DMS 273 treated with DMSO at 0.1 percent for 48 hours (cell line): ENCODE data around the gene APOL3.
"Not testable (repeated sequence)": the region's sequence is repeated elsewhere in the genome, so short reads cannot be mapped to it uniquely, and the experiment has no call there.

Experiments used
- DNase-seq: peaks from one replicate; lab custom pipeline; 2025; lab: John Stamatoyannopoulos, UW

APOL3 gene

GRCh38 chr22:36100908-36101307 lies 59.6 kb downstream of the APOL3 start:
- not testable (repeated sequence) for DNase-seq

- DNase-seq: no peak
These were observed 60.3 kb downstream of the APOL3 start for GRCh38 chr22:36100134-36100824.

GRCh38 chr22:36099561-36099960 lies 61.0 kb downstream of the APOL3 start:
- DNase-seq: not testable (repeated sequence)

- no peak for DNase-seq
These were observed 62.7 kb downstream of the APOL3 start for GRCh38 chr22:36097880-36098279.

GRCh38 chr22:36090772-36091171 lies 69.8 kb downstream of the APOL3 start:
- not testable (repeated sequence) for DNase-seq
